Fibroblast of lung (primary cell): ENCODE data around the gene NBEA. TPM values are rescaled to one million over a fixed set of nuclear protein-coding genes. Genes with fewer than 3 reads are reported as not detected.

ENCODE experiments used
- DNase-seq, 2 donors: peaks; one replicate each; pipeline versions ENCODE4 v3.0.0 to v3.0.0-alpha.2; 2010; ENCODE audit warnings: low read depth in 2 of 2
- H2AFZ ChIP-seq: 2 replicates; pipeline ENCODE4 v1.5.1; 2012; ENCODE audit warnings: low read length, control low read depth, inconsistent platforms
- H3K27ac ChIP-seq: 2 replicates; pipeline ENCODE4 v1.5.1; 2011; ENCODE audit warnings: low read length, control low read depth; ENCODE audit not compliant: insufficient read depth
- H3K27me3 ChIP-seq: 2 replicates; pipeline ENCODE4 v1.5.1; 2011; ENCODE audit warnings: mild to moderate bottlenecking, low read length; ENCODE audit not compliant: control insufficient read depth, insufficient read depth
- H3K36me3 ChIP-seq: 2 replicates; pipeline ENCODE4 v1.5.1; 2011; ENCODE audit warnings: low read length; ENCODE audit not compliant: control insufficient read depth, insufficient read depth
- H3K4me1 ChIP-seq: 2 replicates; pipeline ENCODE4 v1.5.1; 2011; ENCODE audit warnings: low read length; ENCODE audit not compliant: control insufficient read depth, insufficient read depth; ENCODE audit errors: extremely low read depth
- H3K4me2 ChIP-seq: 2 replicates; pipeline ENCODE4 v1.5.1; 2011; ENCODE audit warnings: low read length, control low read depth; ENCODE audit not compliant: insufficient read depth; ENCODE audit errors: extremely low read depth
- H3K4me3 ChIP-seq, 4 experiments: fragments of 200-600 bp in 1 of 4; sonication (generic) in 1 of 4; replicated peaks in 1 of 4; 2 replicates each; pipeline ENCODE4 v1.5.1; 2011 to 2016; ENCODE audit warnings: low read length in 4 of 4, low read depth in 3 of 4, mild to moderate bottlenecking in 3 of 4, control low read depth in 2 of 4, inconsistent platforms in 1 of 4, mixed read lengths in 1 of 4; ENCODE audit not compliant: insufficient read depth in 1 of 4; ENCODE audit errors: control extremely low read depth in 1 of 4
- H3K79me2 ChIP-seq: 2 replicates; pipeline ENCODE4 v1.5.1; 2012; ENCODE audit warnings: mild to moderate bottlenecking, low read length, inconsistent platforms; ENCODE audit not compliant: control insufficient read depth, insufficient read depth
- H3K9ac ChIP-seq: 2 replicates; pipeline ENCODE4 v1.5.1; 2011; ENCODE audit warnings: mild to moderate bottlenecking, low read length, control low read depth; ENCODE audit not compliant: insufficient read depth
- H3K9me3 ChIP-seq: 2 replicates; pipeline ENCODE4 v1.5.1; 2012; ENCODE audit warnings: low read depth, low read length; ENCODE audit not compliant: control insufficient read depth, insufficient read depth
- H4K20me1 ChIP-seq: 2 replicates; pipeline ENCODE4 v1.5.1; 2011; ENCODE audit warnings: low read length; ENCODE audit not compliant: control insufficient read depth, insufficient read depth; ENCODE audit errors: extremely low read depth
- EZH2 ChIP-seq: IDR thresholded peaks from 2 replicates; pipeline ENCODE4 v1.5.1; 2012; ENCODE audit warnings: low read length, control low read depth, mild to moderate bottlenecking; ENCODE audit errors: missing control alignments
- polyA plus RNA-seq, 2 donors: library from polyadenylated mRNA; depleted of rRNA in 1 of 2; stranded (reverse) in 1 of 2; unstranded in 1 of 2; fragments of >200 nt; gene quantifications; 2 replicates each; pipeline ENCODE4 v1.2.1, GENCODE V29; 2011 to 2012; ENCODE audit warnings: missing spikeins in 1 of 2
- total RNA-seq: library from RNA; depleted of rRNA; stranded (reverse); fragments of >200 nt; gene quantifications from 2 replicates; pipeline ENCODE4 v1.2.1, GENCODE V29; 2014
- TF ChIP-seq, protein P1 (sequence below), 2 donors: IDR thresholded peaks in 1 of 2; conservative IDR thresholded peaks in 1 of 2; 1 replicate in 1 of 2; 2 replicates in 1 of 2; pipeline ENCODE4 v1.5.1; 2011 to 2012; ENCODE audit warnings: low read length in 2 of 2, control low read depth in 1 of 2, inconsistent platforms in 1 of 2, low read depth in 1 of 2, mild to moderate bottlenecking in 1 of 2

Gene NBEA
- total and polyA plus RNA-seq, 2 donors (not counting 1 experiment from before 2014, with no cell fraction given), result 3.6 to 7.8 TPM

DNA sequence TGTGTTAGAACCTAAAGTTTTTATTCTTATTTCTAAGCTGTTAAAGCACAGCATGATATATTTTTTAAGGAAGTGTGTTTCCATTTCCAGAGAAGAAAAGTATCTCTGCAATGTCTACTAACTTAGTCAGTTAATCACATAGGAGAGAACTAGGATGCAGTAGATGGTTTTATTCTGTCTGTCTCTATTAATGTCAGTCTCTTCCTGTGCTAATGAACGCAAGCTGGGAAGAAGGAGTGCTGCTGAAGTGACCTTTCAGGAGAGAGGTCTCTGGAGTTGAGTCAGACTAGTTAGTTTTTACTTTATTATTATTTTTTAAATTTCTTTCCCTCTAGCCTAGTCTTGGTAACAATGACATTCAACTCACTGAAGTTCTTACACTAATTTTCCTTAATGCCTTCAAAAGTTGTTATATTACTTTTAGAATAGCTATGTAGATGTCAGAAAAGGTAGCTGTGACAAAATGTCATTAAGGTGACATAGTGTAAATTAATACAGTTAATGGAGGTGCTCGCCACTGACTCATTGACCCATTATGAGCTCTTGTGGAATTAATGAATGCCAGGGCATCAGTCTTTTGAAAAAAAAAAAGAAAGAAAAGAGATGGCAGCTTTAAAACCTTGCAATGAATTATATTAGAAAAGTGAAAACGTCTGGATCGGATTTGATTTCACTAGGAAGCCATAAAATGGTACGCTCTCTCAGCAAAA is 654.4 kb downstream of the NBEA start:
- no peak for DNase-seq
- no peaks in the 10 kb centered on the region for H3K36me3 ChIP-seq
- H3K4me3 ChIP-seq, result no peak overlapping the region
- TF ChIP-seq EZH2, result no peak
- TF ChIP-seq, protein P1, sequence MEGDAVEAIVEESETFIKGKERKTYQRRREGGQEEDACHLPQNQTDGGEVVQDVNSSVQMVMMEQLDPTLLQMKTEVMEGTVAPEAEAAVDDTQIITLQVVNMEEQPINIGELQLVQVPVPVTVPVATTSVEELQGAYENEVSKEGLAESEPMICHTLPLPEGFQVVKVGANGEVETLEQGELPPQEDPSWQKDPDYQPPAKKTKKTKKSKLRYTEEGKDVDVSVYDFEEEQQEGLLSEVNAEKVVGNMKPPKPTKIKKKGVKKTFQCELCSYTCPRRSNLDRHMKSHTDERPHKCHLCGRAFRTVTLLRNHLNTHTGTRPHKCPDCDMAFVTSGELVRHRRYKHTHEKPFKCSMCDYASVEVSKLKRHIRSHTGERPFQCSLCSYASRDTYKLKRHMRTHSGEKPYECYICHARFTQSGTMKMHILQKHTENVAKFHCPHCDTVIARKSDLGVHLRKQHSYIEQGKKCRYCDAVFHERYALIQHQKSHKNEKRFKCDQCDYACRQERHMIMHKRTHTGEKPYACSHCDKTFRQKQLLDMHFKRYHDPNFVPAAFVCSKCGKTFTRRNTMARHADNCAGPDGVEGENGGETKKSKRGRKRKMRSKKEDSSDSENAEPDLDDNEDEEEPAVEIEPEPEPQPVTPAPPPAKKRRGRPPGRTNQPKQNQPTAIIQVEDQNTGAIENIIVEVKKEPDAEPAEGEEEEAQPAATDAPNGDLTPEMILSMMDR (conservative IDR thresholded peaks at IDR 0.05 in 1 of 2, IDR thresholded peaks at IDR 0.05 in 1 of 2; ENCODE audit: low read depth in 1 of 2, low read length in 2 of 2), result no peak
- H3K27me3 ChIP-seq, result no peaks in the 10 kb centered on the region
- H2AFZ ChIP-seq, result no peak overlapping the region
- no peak overlapping the region for H3K4me2 ChIP-seq
- no peak overlapping the region for H3K27ac ChIP-seq
- no peak overlapping the region for H3K9ac ChIP-seq
- H3K79me2 ChIP-seq, result no peaks in the 10 kb centered on the region
- H3K9me3 ChIP-seq, result no peaks in the 10 kb centered on the region
- H3K4me1 ChIP-seq, result no peaks in the 10 kb centered on the region
- no peaks in the 10 kb centered on the region for H4K20me1 ChIP-seq

DNA sequence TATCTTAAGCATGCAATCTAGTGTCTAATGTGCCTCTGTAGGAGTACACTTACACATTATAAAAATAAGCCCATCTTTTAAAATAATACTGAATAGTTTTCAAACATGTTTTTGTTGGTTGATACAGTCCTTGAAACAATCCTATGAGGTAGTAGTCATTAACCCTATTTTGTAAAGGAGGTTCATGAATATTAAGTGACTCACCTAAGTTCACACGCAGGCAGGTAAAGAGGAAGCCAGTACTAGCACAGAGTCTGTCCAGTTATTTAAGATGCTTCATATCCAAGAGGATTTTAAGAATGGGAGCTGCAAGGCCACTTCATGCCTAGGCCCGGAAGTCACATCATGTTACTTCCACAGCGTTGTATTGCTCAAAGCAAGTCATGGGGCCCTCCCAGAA is 655.4 kb downstream of the NBEA start:
- H3K4me1 ChIP-seq, result no peaks in the 10 kb centered on the region
- no peaks in the 10 kb centered on the region for H4K20me1 ChIP-seq
- no peak for DNase-seq
- H3K27me3 ChIP-seq, result no peaks in the 10 kb centered on the region
- H3K79me2 ChIP-seq, result no peaks in the 10 kb centered on the region
- H2AFZ ChIP-seq, result no peak overlapping the region
- no peak overlapping the region for H3K4me3 ChIP-seq
- H3K9me3 ChIP-seq, result no peaks in the 10 kb centered on the region
- no peak overlapping the region for H3K27ac ChIP-seq
- no peak for TF ChIP-seq EZH2
- TF ChIP-seq, protein P1 (conservative IDR thresholded peaks at IDR 0.05 in 1 of 2, IDR thresholded peaks at IDR 0.05 in 1 of 2; ENCODE audit: low read depth in 1 of 2, low read length in 2 of 2), result no peak
- no peak overlapping the region for H3K9ac ChIP-seq
- H3K36me3 ChIP-seq, result no peaks in the 10 kb centered on the region
- no peak overlapping the region for H3K4me2 ChIP-seq

DNA sequence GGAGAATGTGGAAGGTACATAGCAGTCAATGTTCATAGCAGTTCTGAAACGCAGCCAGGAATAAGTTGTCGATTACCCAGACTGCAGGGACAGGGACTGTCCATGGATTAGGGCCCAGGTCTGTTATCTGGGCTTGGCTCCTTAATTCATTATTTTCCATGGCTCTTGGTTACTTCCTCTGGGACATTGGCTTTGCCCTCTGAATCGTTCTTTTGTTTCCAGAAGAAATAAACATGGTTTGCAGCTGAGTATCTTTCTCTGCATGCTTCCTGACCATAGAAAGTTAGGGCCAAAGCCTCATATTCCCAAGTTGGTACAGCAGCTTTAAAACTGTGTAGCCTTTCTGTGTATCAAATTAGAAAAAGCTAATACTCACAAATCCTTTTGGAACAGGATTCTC is 656.2 kb downstream of the NBEA start:
- Histone ChIP-seq H3K4me3 (no peak overlapping the region), H3K27me3 (no peaks in the 10 kb centered on the region), H3K4me1 (no peaks in the 10 kb centered on the region), H2AFZ (no peak overlapping the region), H3K79me2 (no peaks in the 10 kb centered on the region), H3K36me3 (no peaks in the 10 kb centered on the region), H3K4me2 (no peak overlapping the region), H3K27ac (no peak overlapping the region), H3K9ac (no peak overlapping the region), H3K9me3 (no peaks in the 10 kb centered on the region), H4K20me1 (no peaks in the 10 kb centered on the region)
- DNase-seq, result no peak
- TF ChIP-seq, protein P1 (conservative IDR thresholded peaks at IDR 0.05 in 1 of 2, IDR thresholded peaks at IDR 0.05 in 1 of 2; ENCODE audit: low read depth in 1 of 2, low read length in 2 of 2), result no peak
- no peak for TF ChIP-seq EZH2
